HG03378 (cell line): ENCODE data around the gene B4GALT4.
"Not testable (repeated sequence)": the region's sequence is repeated elsewhere in the genome, so short reads cannot be mapped to it uniquely, and the experiment has no call there.

ENCODE experiments used
- ATAC-seq: cut with Tn5 transposase; IDR thresholded peaks from one replicate; pipeline ENCODE4 v1.9.1; 2021; ENCODE audit warnings: mild to moderate bottlenecking, moderate library complexity; ENCODE audit not compliant: unreplicated experiment

The B4GALT4 gene

GRCh38 chr3:119240591-119241434 lies at the start of gene B4GALT4:
B4GALT4 (minus strand) TSS chr3:119240878; CDS start chr3:119230099, 10,779 bp downstream.
- peak; percentile 63 for ATAC-seq

GRCh38 chr3:119289404-119289770 lies 48.7 kb upstream of the B4GALT4 start:
- ATAC-seq, result no peak

- ATAC-seq, result no peak
Observed at GRCh38 chr3:119288669-119289403, 48.2 kb upstream of the B4GALT4 start.

GRCh38 chr3:119279584-119280243 lies 39.0 kb upstream of the B4GALT4 start:
- no peak for ATAC-seq

- no peak for ATAC-seq
Observed at GRCh38 chr3:119279101-119279554, 38.5 kb upstream of the B4GALT4 start.

GRCh38 chr3:119276680-119277079 lies 36.0 kb upstream of the B4GALT4 start:
- no peak for ATAC-seq

GRCh38 chr3:119270212-119270611 lies 29.5 kb upstream of the B4GALT4 start:
- ATAC-seq, result not testable (repeated sequence)

GRCh38 chr3:119261055-119261454 lies 20.4 kb upstream of the B4GALT4 start:
- no peak for ATAC-seq

- no peak for ATAC-seq
Observed at GRCh38 chr3:119259821-119260220, 19.1 kb upstream of the B4GALT4 start.

GRCh38 chr3:119258915-119259314 lies 18.2 kb upstream of the B4GALT4 start:
- ATAC-seq, result peak; percentile 90

- ATAC-seq, result peak; percentile 82
Observed at GRCh38 chr3:119257654-119258410, 17.2 kb upstream of the B4GALT4 start.

- no peak for ATAC-seq
Observed at GRCh38 chr3:119257111-119257510, 16.4 kb upstream of the B4GALT4 start.

GRCh38 chr3:119255214-119255613 lies 14.5 kb upstream of the B4GALT4 start:
- no peak for ATAC-seq

GRCh38 chr3:119245778-119246177 lies 5.1 kb upstream of the B4GALT4 start:
- no peak for ATAC-seq

- no peak for ATAC-seq
Observed at GRCh38 chr3:119243712-119244111, 3.0 kb upstream of the B4GALT4 start.

GRCh38 chr3:119243058-119243529 lies 2.4 kb upstream of the B4GALT4 start:
- not testable (repeated sequence) for ATAC-seq

- not testable (repeated sequence) for ATAC-seq
Observed at GRCh38 chr3:119242387-119243057, 1.8 kb upstream of the B4GALT4 start.

GRCh38 chr3:119240101-119240590 lies 532 bp downstream of the B4GALT4 start:
- ATAC-seq, result peak; percentile 15

- no peak for ATAC-seq
Observed at GRCh38 chr3:119239206-119239820, 1.4 kb downstream of the B4GALT4 start.
